MCF 10A (cell line): Measurements from ENCODE around the gene SH3RF1. TPM values are rescaled to one million over a fixed set of nuclear protein-coding genes. Genes with fewer than 3 reads are reported as not detected.

Source experiments
- BruUV-seq: library from RNA; stranded (reverse); fragments of 400-500 nt; replicated peaks from 2 replicates; lab custom pipeline; 2021; lab: Mats Ljungman, UMichigan
- CTCF ChIA-PET: fragments of 300-600 bp; sonication (Branson Sonifier 250); formaldehyde crosslinking; extraction: SDS; loops from one replicate; lab custom pipeline; 2021; ENCODE audit warnings: antibody characterized with exemption, inconsistent platforms; lab: Yijun Ruan, JAX
- POLR2A ChIA-PET: fragments of 300-600, 350-650 bp; sonication (Branson Sonifier 250); formaldehyde crosslinking; extraction: SDS; loops from one replicate; lab custom pipeline; 2020; ENCODE audit warnings: antibody characterized with exemption, inconsistent platforms; lab: Yijun Ruan, JAX
- DNase-seq: peaks from one replicate; pipeline ENCODE4 v3.0.0-alpha.2; 2018; ENCODE audit not compliant: unreplicated experiment
- H3K27ac Mint-ChIP-seq: one replicate; pipeline ENCODE4 v1.8.0; 2022; ENCODE audit warnings: mild to moderate bottlenecking, low read depth, mixed read lengths; ENCODE audit not compliant: unreplicated experiment
- H3K27me3 Mint-ChIP-seq: one replicate; pipeline ENCODE4 v1.8.0; 2022; ENCODE audit warnings: mixed read lengths; ENCODE audit not compliant: insufficient read depth, unreplicated experiment
- H3K36me3 Mint-ChIP-seq: one replicate; pipeline ENCODE4 v1.8.0; 2022; ENCODE audit warnings: mild to moderate bottlenecking, moderate library complexity, mixed read lengths; ENCODE audit not compliant: insufficient read depth, unreplicated experiment
- H3K4me1 Mint-ChIP-seq: one replicate; pipeline ENCODE4 v1.8.0; 2022; ENCODE audit warnings: mixed read lengths; ENCODE audit not compliant: insufficient read depth, unreplicated experiment
- H3K4me3 Mint-ChIP-seq: one replicate; pipeline ENCODE4 v1.8.0; 2022; ENCODE audit warnings: mild to moderate bottlenecking, moderate library complexity, mixed read lengths; ENCODE audit not compliant: unreplicated experiment
- H3K9me3 Mint-ChIP-seq: one replicate; pipeline ENCODE4 v1.8.0; 2022; ENCODE audit warnings: mixed read lengths; ENCODE audit not compliant: unreplicated experiment
- CTCF ChIP-seq: fragments of 200-600 bp; IDR thresholded peaks from one replicate; pipeline ENCODE4 v1.8.0; 2022; ENCODE audit warnings: antibody characterized with exemption, mild to moderate bottlenecking; ENCODE audit not compliant: unreplicated experiment
- intact Hi-C: fragments of 100-400 bp; cut with micrococcal nuclease; formaldehyde crosslinking; loops from 2 replicates; pipeline ENCODE4 v1.14.1; 2022
- total RNA-seq: library from RNA; stranded (reverse); gene quantifications from 2 replicates; pipeline ENCODE4 v1.2.3, GENCODE V29; 2022

The SH3RF1 gene
- total RNA-seq, 1 experiment from 2014 or later: 17.4 TPM

- Mint-ChIP-seq H3K9me3 (no peaks in the 10 kb centered on the region), H3K4me1 (peaks cover 15% of the 10 kb centered on the region), H3K4me3 (no peak overlapping the region), H3K27ac (no peak overlapping the region), H3K36me3 (peaks cover 11% of the 10 kb centered on the region), H3K27me3 (no peaks in the 10 kb centered on the region)
- intact Hi-C loops: no loop called here
- TF ChIP-seq CTCF: no peak
- DNase-seq: no peak
- ChIA-PET CTCF (interaction anchor here (0.6 kb wide), 1 partner anchor 132 kb away, joined by 3 read pairs; no protein-coding TSS in a partner anchor), POLR2A (no interaction called here)
- no TSS peak for BruUV-seq
Observed at GRCh38 chr4:169156392-169156791, 114.4 kb downstream of the SH3RF1 start.

- Mint-ChIP-seq H3K4me3 (no peak overlapping the region), H3K4me1 (peaks cover 4% of the 10 kb centered on the region), H3K36me3 (peaks cover 17% of the 10 kb centered on the region), H3K27ac (no peak overlapping the region), H3K27me3 (no peaks in the 10 kb centered on the region), H3K9me3 (no peaks in the 10 kb centered on the region)
- TSS peak; percentile 9 for BruUV-seq
- DNase-seq: no peak
- intact Hi-C loops: no loop called here
- ChIA-PET CTCF (interaction anchor here (0.8 kb wide), 1 partner anchor 62 kb away, joined by 3 read pairs; no protein-coding TSS in a partner anchor), POLR2A (no interaction called here)
- TF ChIP-seq CTCF: no peak
Observed at GRCh38 chr4:169154121-169154520, 116.6 kb downstream of the SH3RF1 start.

- peaks cover 17% of the 10 kb centered on the region for H3K36me3 Mint-ChIP-seq
- no TSS peak for BruUV-seq
- no peak overlapping the region for H3K27ac Mint-ChIP-seq
- no peaks in the 10 kb centered on the region for H3K27me3 Mint-ChIP-seq
- CTCF ChIA-PET: interaction anchor here (0.8 kb wide), 1 partner anchor 63 kb away, joined by 3 read pairs; no protein-coding TSS in a partner anchor
- H3K4me1 Mint-ChIP-seq: no peaks in the 10 kb centered on the region
- intact Hi-C loops: no loop called here
- H3K4me3 Mint-ChIP-seq: no peak overlapping the region
- POLR2A ChIA-PET: no interaction called here
- no peak for TF ChIP-seq CTCF
- DNase-seq: no peak
- H3K9me3 Mint-ChIP-seq: no peaks in the 10 kb centered on the region
Observed at GRCh38 chr4:169153481-169154087, 117.2 kb downstream of the SH3RF1 start.

GRCh38 chr4:169152899-169153298, 117.9 kb downstream of the SH3RF1 start:
- no peak overlapping the region for H3K27ac Mint-ChIP-seq

More at GRCh38 chr4:169152899-169153298, 117.9 kb downstream of the SH3RF1 start:
- ChIA-PET POLR2A (no interaction called here), CTCF (no interaction called here)
- Mint-ChIP-seq H3K9me3 (no peaks in the 10 kb centered on the region), H3K4me3 (no peak overlapping the region), H3K27me3 (no peaks in the 10 kb centered on the region), H3K4me1 (no peaks in the 10 kb centered on the region), H3K36me3 (peaks cover 17% of the 10 kb centered on the region)
- intact Hi-C loops: no loop called here
- no TSS peak for BruUV-seq
- no peak for TF ChIP-seq CTCF
- DNase-seq: no peak
